Upper lobe of left lung (tissue), 4 donors: ENCODE measurements around the gene CCN2.

Experiments
- EP300 ChIP-seq, 4 donors: sonication (generic); formaldehyde crosslinking; IDR thresholded peaks; one replicate each; pipeline ENCODE4 v1.5.1; 2017; ENCODE audit warnings: antibody characterized with exemption in 4 of 4, control low read depth in 2 of 4
- POLR2A ChIP-seq, 4 donors: fragments of 450-650 bp; IDR thresholded peaks; one replicate each; pipeline ENCODE4 v1.5.1; 2016 to 2017; ENCODE audit warnings: antibody characterized with exemption in 4 of 4, mild to moderate bottlenecking in 2 of 4
- POLR2AphosphoS5 ChIP-seq, 2 donors: sonication (generic); formaldehyde crosslinking; IDR thresholded peaks; one replicate each; pipeline ENCODE4 v1.5.1; 2017; ENCODE audit warnings: antibody characterized with exemption in 2 of 2
- TF ChIP-seq, protein P1 (sequence below), 6 experiments: fragments of 450-650 bp in 4 of 6; fragments of 200-600 bp in 2 of 6; sonication (generic) in 2 of 6; IDR thresholded peaks; one replicate each; pipeline ENCODE4 v1.5.1; 2016 to 2019; ENCODE audit warnings: antibody characterized with exemption in 6 of 6

DNA sequence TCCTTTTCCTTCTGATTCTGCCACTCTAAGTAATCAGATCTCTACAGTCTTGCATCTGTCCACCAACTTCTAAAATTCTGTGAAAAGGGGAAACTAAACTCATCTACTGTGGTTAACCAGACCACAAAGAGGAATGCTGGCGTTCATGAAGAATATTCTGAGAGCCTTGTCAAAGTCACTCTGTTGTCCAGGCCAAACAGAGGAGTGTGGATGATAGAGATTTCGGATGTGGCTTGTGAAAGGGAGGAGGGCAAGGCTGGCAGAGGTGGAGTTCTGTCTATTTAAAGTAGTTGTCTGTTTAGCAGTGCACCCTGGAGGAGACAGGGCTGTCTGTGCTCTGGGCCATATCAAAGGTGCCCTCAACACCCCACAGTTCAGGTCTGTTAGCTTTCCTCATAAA, 33.9 kb downstream of the CCN2 start:
- TF ChIP-seq, protein P1, sequence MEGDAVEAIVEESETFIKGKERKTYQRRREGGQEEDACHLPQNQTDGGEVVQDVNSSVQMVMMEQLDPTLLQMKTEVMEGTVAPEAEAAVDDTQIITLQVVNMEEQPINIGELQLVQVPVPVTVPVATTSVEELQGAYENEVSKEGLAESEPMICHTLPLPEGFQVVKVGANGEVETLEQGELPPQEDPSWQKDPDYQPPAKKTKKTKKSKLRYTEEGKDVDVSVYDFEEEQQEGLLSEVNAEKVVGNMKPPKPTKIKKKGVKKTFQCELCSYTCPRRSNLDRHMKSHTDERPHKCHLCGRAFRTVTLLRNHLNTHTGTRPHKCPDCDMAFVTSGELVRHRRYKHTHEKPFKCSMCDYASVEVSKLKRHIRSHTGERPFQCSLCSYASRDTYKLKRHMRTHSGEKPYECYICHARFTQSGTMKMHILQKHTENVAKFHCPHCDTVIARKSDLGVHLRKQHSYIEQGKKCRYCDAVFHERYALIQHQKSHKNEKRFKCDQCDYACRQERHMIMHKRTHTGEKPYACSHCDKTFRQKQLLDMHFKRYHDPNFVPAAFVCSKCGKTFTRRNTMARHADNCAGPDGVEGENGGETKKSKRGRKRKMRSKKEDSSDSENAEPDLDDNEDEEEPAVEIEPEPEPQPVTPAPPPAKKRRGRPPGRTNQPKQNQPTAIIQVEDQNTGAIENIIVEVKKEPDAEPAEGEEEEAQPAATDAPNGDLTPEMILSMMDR (IDR thresholded peaks at IDR 0.05) = no peak
- TF ChIP-seq POLR2A (IDR thresholded peaks at IDR 0.05) (no peak), POLR2AphosphoS5 (IDR thresholded peaks at IDR 0.05) (no peak), EP300 (IDR thresholded peaks at IDR 0.05) (no peak)
